ENCODE data around the gene KRT27. TPM values are rescaled to one million over a fixed set of nuclear protein-coding genes. Genes with fewer than 3 reads are reported as not detected.
"Not testable (repeated sequence)": the region's sequence is repeated elsewhere in the genome, so short reads cannot be mapped to it uniquely, and the experiment has no call there.

KRT27 gene
- polyA plus RNA-seq, 4 donors, result 0.05 TPM; not detected in 3

GRCh38 chr17:40763752-40764151 lies 18.6 kb downstream of the KRT27 start:
- DNase-seq (ENCODE audit: low read depth in 4 of 4, low spot score in 3 of 4), result no peak

- DNase-seq (ENCODE audit: low read depth in 4 of 4, low spot score in 3 of 4), result no peak
Observed at GRCh38 chr17:40760105-40761016, 22.0 kb downstream of the KRT27 start.

- DNase-seq (ENCODE audit: low read depth in 4 of 4, low spot score in 3 of 4), result no peak
Observed at GRCh38 chr17:40755231-40755630, 27.1 kb downstream of the KRT27 start, which contains the start of gene KRT25. Gene KRT25 (minus strand): TSS chr17:40755331. CDS start chr17:40755271, 60 bp downstream.

GRCh38 chr17:40753804-40754203 lies 28.5 kb downstream of the KRT27 start:
- no peak for DNase-seq (ENCODE audit: low read depth in 4 of 4, low spot score in 3 of 4)

GRCh38 chr17:40751065-40751464 lies 31.3 kb downstream of the KRT27 start:
- DNase-seq (ENCODE audit: low read depth in 4 of 4, low spot score in 3 of 4), result no peak

- no peak for DNase-seq (ENCODE audit: low read depth in 4 of 4, low spot score in 3 of 4)
Observed at GRCh38 chr17:40750391-40750790, 32.0 kb downstream of the KRT27 start.

- DNase-seq (ENCODE audit: low read depth in 4 of 4, low spot score in 3 of 4), result not testable (repeated sequence)
Observed at GRCh38 chr17:40748666-40749065, 33.7 kb downstream of the KRT27 start.

- DNase-seq (ENCODE audit: low read depth in 4 of 4, low spot score in 3 of 4), result no peak
Observed at GRCh38 chr17:40738553-40738952, 43.8 kb downstream of the KRT27 start.

- no peak for DNase-seq (ENCODE audit: low read depth in 4 of 4, low spot score in 3 of 4)
Observed at GRCh38 chr17:40735016-40735415, 47.3 kb downstream of the KRT27 start.

GRCh38 chr17:40734018-40734417 lies 48.3 kb downstream of the KRT27 start:
- DNase-seq (ENCODE audit: low read depth in 4 of 4, low spot score in 3 of 4), result no peak

- no peak for DNase-seq (ENCODE audit: low read depth in 4 of 4, low spot score in 3 of 4)
Observed at GRCh38 chr17:40730970-40731369, 51.4 kb downstream of the KRT27 start.

GRCh38 chr17:40727447-40728231 lies 54.7 kb downstream of the KRT27 start:
- DNase-seq (ENCODE audit: low read depth in 4 of 4, low spot score in 3 of 4), result no peak

- DNase-seq (ENCODE audit: low read depth in 4 of 4, low spot score in 3 of 4), result no peak
Observed at GRCh38 chr17:40726919-40727318, 55.4 kb downstream of the KRT27 start.

Other genes with a start within 250 kb of the KRT27 start
- gene CCR7, start 217.1 kb downstream of the KRT27 start, polyA plus RNA-seq (ENCODE audit: insufficient read length in 4 of 4), result under 1 TPM; 0.24 to 0.45 (median 0.42) TPM
- 100 to 1,000 TPM; 252 to 315 (median 279) TPM for gene SMARCE1, start 134.7 kb downstream of the KRT27 start, polyA plus RNA-seq (ENCODE audit: insufficient read length in 4 of 4)
- gene KRT222, start 117.4 kb downstream of the KRT27 start, polyA plus RNA-seq (ENCODE audit: insufficient read length in 4 of 4), result under 1 TPM in 3 of 4 donors, not detected in 1; 0.09 to 0.27 (median 0.21) TPM
- gene KRT24, start 78.8 kb downstream of the KRT27 start, polyA plus RNA-seq (ENCODE audit: insufficient read length in 4 of 4), result under 1 TPM in 1 of 4 donors, not detected in 3; 0.04 TPM
- gene KRT25, start 27.2 kb downstream of the KRT27 start, polyA plus RNA-seq (ENCODE audit: insufficient read length in 4 of 4), result under 1 TPM in 1 of 4 donors, not detected in 3; 0.04 TPM
- gene KRT26, start 10.3 kb downstream of the KRT27 start, polyA plus RNA-seq (ENCODE audit: insufficient read length in 4 of 4), result not detected
- gene KRT28, start 17.4 kb upstream of the KRT27 start, polyA plus RNA-seq (ENCODE audit: insufficient read length in 4 of 4), result not detected
- 10 to 100 TPM; 49.9 to 71.7 (median 53.5) TPM for gene KRT10, start 40.1 kb upstream of the KRT27 start, polyA plus RNA-seq (ENCODE audit: insufficient read length in 4 of 4)
- under 1 TPM in 1 of 4 donors, not detected in 3; 0.12 TPM for gene KRT12, start 84.7 kb upstream of the KRT27 start, polyA plus RNA-seq (ENCODE audit: insufficient read length in 4 of 4)
- gene KRT20, start 102.7 kb upstream of the KRT27 start, polyA plus RNA-seq (ENCODE audit: insufficient read length in 4 of 4), result under 1 TPM in 3 of 4 donors, not detected in 1; 0.08 to 1.00 (median 0.77) TPM
- 1 to 10 TPM in 3 of 4 donors, under 1 TPM in 1; 0.66 to 2.4 (median 1.8) TPM for gene KRT23, start 155.1 kb upstream of the KRT27 start, polyA plus RNA-seq (ENCODE audit: insufficient read length in 4 of 4)
- gene KRT39, start 184.4 kb upstream of the KRT27 start, polyA plus RNA-seq (ENCODE audit: insufficient read length in 4 of 4), result not detected
- gene KRT40, start 201.8 kb upstream of the KRT27 start, polyA plus RNA-seq (ENCODE audit: insufficient read length in 4 of 4), result under 1 TPM in 1 of 4 donors, not detected in 3; 0.03 TPM
- gene KRTAP3-3, start 211.6 kb upstream of the KRT27 start, polyA plus RNA-seq (ENCODE audit: insufficient read length in 4 of 4), result not detected
- not detected for gene KRTAP3-2, start 217.4 kb upstream of the KRT27 start, polyA plus RNA-seq (ENCODE audit: insufficient read length in 4 of 4)
- not detected for gene KRTAP3-1, start 226.6 kb upstream of the KRT27 start, polyA plus RNA-seq (ENCODE audit: insufficient read length in 4 of 4)
- not detected for gene KRTAP1-5, start 244.7 kb upstream of the KRT27 start, polyA plus RNA-seq (ENCODE audit: insufficient read length in 4 of 4)
- not detected for gene KRTAP1-4, start 247.6 kb upstream of the KRT27 start, polyA plus RNA-seq (ENCODE audit: insufficient read length in 4 of 4)

All from right renal pelvis (tissue), 4 donors.